Activated CD4-positive, alpha-beta T cell treated with anti-CD3 and anti-CD28 coated beads for 4 hours (primary cell): Measurements from ENCODE around the gene SLIT1.
A peak's percentile ranks its signal among the peaks of the same experiment; 100 is the strongest.

Experiments used
- DNase-seq, 2 donors: peaks; one replicate each; pipeline ENCODE4 v3.0.0-alpha.2; 2020

The SLIT1 gene

DNA sequence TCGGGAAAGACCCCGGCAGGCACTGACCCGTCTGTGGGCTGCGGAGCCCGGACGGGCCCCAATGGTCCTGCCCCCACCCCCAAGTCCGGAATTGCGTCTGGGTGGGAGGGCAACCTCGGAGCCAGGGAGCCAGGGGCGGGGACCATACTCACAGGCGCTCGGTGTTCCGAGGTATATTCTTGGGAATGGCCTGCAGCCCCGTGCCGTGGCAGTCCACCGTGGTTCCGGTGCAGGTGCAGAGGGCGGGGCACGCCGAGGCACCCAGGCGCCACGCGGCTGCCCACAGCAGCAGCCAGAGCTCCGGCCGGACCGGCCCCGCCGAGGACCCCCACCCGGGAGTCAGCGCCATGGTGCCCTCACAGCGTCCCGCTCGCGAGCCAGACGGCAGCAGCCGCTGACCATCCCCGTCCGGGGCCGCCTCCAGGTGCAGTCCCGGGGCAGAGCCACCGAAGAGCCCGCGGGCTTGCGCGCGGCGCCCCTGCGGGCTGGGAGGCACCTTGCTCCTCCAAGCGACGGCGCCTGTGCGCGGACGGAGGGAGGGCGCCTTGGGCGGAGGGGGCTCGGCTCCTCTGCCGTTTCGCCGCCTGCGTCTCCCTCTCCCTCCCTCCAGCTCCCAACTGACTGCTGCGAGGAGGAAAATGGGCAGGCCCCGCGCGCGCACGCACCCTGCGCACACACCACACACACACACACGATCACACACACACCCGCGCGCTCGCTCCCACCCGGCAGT, at the start of gene SLIT1:
SLIT1 (minus strand) TSS at position 634 of the 733 bp plus-strand sequence; CDS start at position 349, 285 bp downstream.
- DNase-seq, result no peak

- no peak for DNase-seq
These were observed 49.6 kb upstream of the SLIT1 start for GRCh38 chr10:97235353-97235752.

DNA sequence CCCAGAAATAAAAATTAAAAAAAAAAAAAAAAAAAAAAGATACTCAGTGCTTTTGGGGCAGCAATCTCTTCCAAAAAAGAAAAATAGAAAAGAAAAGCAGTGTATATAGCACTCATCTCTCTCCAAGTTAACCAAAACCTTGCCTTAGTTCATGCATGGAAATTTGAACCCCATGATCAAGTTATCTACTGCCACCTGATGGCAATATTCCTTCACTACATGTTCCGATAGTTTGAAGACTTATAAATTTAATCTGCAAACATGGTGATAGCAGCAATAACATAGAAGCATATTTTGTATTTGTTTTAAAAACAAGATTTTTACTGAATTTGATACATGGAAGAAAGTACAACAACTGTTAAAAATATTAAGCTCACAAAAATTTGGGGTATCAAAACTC, 48.6 kb upstream of the SLIT1 start:
- no peak for DNase-seq

DNA sequence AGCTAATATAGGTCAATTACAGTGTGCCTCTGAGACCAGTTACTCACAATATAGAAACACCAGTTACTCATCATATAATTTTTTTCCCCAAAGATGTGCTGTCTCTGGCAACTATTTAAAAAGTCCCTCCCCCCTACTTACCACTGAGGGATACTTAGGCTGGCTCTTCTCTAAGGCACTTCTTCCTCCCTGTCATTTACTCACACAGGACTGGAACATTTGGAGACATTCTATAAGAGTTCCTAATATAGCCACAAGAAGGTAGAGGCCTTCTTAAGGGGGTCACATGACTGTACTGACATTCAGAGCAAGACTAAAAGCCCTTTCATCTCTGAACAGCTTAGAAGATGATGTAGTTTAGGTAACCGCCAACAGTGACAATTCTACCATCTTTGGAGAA, 44.4 kb upstream of the SLIT1 start:
- DNase-seq, result no peak

GRCh38 chr10:97229322-97230015, 43.7 kb upstream of the SLIT1 start:
- DNase-seq, result no peak

GRCh38 chr10:97228775-97229157, 43.0 kb upstream of the SLIT1 start:
- no peak for DNase-seq

DNA sequence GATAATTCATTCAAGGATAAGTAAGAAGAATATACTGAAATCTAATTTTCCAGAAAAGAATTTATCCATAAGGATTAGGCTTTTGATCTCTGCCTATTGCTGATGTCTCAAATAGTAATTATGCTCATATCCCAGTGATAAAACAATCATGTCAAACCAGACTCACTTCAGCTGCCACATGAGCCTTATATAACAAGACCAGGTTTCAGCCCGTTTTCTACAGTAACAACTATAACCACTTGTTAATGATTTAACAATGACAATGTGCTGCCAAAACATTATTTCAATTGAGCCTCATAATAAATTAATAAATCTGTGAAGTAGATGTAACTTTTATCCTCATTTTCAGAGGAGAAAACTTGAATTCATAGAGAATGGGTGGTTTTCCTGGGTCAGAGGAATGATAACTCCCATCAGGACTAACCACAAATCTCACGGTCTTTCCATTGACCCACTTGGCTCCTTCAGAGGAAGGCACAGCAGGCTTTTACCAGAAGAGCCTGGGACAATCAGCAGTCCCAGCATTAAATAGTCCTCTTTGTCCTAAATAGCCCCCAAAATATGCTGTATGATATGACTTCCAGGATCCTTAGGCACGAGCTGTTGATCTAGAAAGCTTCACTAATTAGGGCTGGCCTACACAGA, 42.5 kb upstream of the SLIT1 start:
- no peak for DNase-seq

DNA sequence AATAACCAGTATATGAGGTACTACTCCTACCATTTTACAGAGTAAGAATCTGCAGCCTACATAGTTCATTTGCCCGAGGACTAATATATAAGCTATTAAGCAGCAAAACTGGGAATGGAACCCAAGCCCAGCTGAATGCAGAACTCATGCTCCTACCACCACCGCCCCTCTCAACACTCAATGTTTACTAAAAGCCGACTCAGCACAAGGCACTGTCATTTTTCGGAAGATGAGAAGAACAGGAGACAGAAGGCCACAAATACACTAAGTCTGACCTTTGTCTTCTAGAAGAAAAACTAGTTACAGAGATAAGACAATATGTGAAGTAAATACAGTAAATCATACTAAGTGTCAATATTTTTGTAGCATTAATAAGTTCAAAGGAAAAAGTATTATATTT, 40.6 kb upstream of the SLIT1 start:
- no peak for DNase-seq

- no peak for DNase-seq
These were observed 39.0 kb upstream of the SLIT1 start for GRCh38 chr10:97224483-97225435.

DNA sequence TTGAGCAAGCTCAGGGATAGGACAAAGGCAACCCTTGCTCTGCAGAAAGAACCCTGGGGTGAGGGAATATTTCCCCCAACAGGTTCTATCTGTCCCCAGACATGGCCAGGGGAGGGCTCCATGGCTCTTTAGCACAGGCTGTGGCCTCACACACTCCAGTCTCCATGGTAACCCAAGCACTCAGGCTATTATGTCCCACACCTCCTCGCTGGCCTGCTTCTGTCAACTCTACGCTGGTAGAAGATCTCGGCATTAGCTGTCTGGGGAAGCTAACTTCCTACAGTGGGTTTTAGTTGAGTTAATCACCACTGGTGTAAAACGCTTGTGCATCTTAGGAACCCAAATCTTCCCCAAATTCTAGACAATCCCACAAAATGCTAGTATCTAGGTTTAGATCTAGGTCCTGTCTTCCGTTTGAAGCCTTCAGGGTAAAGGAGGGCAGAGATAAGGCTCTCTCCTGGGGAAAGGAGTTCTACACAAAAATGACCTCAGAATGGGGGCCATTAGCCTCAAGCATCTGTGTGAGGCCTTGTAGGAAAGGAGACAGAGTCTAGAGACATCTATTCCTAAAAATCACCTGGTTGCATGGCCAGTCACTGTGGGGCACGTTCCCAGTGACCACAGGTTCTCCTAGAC, 36.7 kb upstream of the SLIT1 start:
- DNase-seq, result no peak

DNA sequence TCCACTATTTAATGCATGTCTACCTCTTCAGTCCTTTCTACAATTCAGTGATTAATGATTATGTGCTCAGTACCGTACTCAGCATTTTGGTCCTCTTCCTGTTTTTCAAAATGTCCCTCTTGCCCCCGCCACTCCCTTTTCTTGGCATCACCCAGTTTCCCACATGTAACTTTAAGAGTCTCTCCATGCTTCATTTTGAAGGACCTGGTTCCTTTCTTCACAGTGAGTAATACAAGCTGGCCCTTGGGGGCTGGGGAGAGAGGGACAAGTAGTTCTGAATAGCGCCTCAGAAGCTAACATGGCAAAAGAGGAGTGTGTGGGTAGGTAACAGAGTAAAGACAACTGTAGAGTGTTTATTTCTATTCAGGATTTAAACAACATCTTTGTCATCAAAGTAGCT, 34.6 kb upstream of the SLIT1 start:
- DNase-seq, result no peak

GRCh38 chr10:97217299-97217698, 31.5 kb upstream of the SLIT1 start:
- no peak for DNase-seq

DNA sequence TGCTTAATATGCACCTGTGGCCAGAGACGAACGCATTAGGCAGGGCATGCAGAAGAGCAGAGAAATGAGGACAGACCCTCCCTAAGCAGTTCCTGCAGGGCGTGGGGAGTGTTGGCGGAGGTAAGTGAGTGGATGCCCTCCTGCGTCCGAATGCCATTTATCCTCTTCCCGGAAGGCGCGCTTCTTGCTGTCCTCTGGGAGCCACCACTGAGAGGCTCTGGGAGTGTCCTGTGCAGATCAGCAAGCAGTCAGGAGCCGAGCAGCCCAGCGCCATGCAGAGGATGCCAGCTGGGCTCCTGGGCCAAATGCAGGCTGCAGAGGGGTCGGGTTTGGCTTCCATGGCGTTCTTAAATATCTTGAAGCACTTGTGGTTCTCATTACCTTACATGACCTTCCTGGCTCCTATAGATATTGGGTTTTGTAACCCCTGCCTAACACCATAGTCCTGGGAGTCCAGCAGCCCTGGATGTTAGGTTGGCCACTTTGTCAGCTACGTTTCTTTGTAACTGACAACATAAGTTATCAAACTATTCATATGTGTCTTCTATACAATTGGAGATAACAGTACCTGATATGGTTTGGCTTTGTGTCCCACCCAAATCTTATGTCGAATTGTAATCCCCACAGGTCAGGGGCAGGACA, 30.0 kb upstream of the SLIT1 start:
- DNase-seq, result no peak

DNA sequence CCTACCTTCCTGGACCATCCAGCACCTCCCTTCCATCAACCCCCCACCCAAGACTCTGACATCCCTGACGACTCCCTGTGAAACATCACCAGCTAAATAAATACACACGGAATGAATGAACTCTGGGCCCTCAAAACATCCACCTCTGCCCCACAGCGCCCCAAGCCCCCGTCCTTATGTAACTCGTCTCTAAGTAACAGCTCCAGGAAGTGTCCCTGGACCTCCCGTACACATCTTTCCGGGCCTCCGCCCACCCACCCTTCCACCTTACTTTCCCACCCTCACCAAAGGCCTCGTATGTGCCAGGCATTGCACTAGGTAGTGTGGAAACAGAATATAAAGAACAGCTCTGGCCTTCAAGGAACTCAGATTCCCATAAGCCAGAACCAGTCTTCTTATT, 27.7 kb upstream of the SLIT1 start:
- no peak for DNase-seq

GRCh38 chr10:97211229-97211628, 25.5 kb upstream of the SLIT1 start:
- no peak for DNase-seq

GRCh38 chr10:97210543-97210960, 24.8 kb upstream of the SLIT1 start:
- DNase-seq, result peak; percentile 40 to 73

- DNase-seq, result no peak
These were observed 22.1 kb upstream of the SLIT1 start for GRCh38 chr10:97207756-97208346.

- DNase-seq, result no peak
These were observed 21.4 kb upstream of the SLIT1 start for GRCh38 chr10:97207131-97207530.

- DNase-seq, result no peak
These were observed 19.3 kb upstream of the SLIT1 start for GRCh38 chr10:97204826-97205679.

DNA sequence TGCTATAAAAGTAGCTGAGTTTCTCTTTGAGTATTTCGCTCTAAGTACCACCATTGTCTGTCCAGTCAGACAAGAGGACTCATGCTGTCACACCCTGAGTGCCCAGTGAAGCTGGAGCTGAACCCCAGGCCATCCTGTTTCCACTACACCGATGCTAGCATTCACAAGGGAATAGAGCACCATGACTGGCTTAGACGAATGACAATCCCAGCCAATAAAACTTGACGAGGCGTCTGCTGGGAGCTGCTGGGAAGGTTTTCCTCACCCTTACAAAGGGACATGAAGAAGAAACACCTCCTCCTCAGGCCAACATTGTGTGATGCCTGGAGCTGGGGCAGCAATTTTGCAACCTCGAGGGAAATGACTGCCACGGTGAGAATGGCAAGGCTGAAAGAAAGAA, 17.5 kb upstream of the SLIT1 start:
- DNase-seq, result no peak

DNA sequence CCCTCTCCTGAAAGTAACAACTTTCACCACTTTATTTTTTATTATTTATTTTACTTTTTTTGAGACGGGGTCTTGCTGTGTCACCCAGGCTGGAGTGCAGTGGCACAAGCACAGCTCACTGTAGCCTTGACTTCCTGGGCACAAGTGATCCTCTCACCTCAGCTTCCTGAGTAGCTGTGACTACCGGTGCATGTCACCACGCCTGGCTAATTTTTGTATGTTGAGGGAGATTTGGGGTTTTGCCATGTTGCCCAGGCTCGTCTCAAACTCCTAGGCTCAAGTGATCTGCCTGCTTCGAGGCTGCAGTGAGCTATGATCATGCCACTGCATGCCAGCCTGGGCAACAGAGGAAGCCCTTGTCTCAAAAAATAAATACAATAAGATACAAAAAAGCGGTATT, 14.9 kb upstream of the SLIT1 start:
- DNase-seq, result no peak
